NOMO-1 (cell line): Measurements from ENCODE around the gene IFI44.

Source experiments
- DNase-seq, 2 experiments: peaks; one replicate each; lab custom pipeline; 2025; ENCODE audit not compliant: unreplicated experiment in 2 of 2; lab: John Stamatoyannopoulos, UW

The IFI44 gene, protein sequence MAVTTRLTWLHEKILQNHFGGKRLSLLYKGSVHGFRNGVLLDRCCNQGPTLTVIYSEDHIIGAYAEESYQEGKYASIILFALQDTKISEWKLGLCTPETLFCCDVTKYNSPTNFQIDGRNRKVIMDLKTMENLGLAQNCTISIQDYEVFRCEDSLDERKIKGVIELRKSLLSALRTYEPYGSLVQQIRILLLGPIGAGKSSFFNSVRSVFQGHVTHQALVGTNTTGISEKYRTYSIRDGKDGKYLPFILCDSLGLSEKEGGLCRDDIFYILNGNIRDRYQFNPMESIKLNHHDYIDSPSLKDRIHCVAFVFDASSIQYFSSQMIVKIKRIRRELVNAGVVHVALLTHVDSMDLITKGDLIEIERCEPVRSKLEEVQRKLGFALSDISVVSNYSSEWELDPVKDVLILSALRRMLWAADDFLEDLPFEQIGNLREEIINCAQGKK

DNA sequence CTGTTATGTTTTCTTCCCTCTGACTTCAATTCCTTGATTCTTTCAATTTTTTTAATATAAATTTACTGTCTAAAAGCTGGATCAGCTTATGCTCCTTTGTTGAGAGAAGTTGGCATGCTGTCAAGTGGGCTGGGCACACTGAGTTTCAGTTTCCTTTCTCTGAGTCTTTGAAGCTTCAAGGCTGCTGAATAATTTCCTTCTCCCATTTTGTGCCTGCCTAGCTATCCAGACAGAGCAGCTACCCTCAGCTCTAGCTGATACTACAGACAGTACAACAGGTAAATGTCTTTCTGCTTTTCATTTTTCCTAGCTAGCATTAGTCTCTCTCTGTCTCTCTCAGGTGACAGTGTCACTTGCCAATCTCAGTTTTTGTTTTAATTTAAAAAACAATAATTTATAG is at the start of gene IFI44:
Gene IFI44 (plus strand): TSS at position 204 of the 400 bp plus-strand sequence. CDS start 365 bp downstream, outside the sequence.
- peak in 1 of 2 experiments; percentile 42 for DNase-seq

DNA sequence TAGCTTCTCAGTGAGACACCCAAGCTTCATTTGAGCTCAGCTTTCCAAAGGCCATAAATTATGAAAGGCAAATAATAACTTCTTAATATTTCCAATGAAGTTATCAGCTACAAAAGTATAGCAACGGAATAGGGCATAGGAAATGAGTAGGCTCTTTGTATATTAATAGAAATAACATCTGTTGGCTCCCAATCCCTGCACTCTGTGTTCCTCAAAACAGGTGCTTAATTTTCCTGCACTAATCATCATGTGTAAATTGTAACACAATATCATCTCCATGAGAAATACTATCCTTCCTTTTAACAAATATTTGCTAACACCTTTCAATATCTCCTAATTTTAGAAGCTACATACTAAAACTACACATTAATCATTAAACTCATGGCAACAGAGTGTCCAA is 48.6 kb upstream of the IFI44 start:
- DNase-seq: no peak

DNA sequence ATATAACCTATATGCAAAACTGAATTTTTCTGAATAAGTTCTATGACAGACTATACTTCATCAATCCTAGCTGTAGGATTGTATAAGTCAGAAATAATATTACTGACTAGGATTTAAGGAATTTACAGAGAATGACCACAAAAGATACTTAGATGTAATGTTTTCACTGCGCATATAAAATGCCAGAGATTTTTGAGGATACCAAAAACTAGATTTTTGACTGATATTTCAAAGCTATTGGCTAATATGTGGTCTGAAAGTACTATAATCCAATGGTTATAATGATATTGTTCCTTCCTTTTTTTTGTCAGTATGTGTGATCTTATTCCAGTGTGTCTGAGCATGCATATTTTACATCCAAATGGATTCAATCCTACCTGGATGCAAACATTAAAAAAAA is 46.4 kb upstream of the IFI44 start:
- no peak for DNase-seq

DNA sequence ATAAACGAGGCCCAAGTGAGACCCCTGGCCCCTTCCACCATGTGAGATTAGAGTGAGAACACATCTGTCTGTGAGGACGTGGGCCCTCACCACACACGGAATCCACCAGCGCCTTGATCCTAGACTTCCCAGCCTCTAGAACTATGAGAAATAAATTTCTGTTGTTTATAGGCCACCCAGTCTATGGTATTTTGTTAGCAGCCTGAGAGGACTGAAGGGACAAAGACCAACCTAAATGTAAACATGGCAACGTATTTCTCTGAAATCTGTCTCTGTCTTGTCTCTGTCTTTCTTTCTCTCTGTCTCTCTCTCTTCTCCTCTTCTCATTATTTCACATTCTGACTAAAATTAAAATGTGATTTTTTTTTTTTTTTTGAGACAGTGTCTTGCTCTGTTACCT is 45.0 kb upstream of the IFI44 start:
- no peak for DNase-seq

DNA sequence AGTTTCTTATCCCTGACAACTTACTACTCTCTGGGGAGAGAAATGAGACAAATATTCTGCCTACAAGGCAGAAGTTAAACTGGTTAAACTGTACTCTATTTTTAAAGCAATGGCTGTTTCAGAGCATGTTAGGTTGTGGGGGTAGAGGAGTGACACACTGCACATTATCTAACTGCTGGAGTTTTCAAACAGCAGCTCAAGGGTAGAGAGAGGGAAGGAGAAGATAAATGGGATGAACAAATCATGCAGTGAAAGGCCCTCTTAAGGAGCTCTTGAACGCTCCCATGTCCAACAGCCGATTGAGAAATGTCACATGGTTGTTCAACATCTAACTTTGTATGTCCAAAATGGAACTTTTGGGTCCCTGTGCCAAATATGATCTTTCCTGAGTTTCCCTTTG is 43.4 kb upstream of the IFI44 start:
- no peak for DNase-seq

DNA sequence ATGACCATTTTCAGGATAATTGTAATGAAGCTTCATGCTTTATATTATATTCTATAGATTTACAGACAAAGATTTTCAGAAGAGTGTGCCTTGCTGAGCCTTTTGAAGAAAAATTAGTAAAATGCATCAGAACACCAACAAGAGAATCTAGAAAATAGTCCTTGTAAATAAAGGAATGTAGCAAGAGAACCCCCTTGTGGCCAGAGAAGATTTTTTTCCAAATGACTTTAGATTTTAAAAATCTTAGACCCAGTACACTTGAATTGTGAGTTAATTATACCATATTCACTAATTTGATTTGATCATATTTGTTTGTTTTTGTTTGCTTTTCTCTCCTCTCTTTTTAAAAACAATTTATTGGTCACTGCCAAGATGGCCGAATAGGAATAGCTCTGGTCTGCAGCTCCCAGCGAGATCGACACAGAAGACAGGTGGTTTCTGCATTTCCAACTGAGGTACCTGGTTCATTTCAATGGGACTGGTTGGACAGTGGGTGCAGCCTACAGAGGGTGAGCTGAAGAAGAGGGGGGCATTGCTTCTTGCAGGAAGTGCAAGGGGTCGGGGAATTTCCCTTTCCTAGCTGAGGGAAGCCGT is 42.2 kb upstream of the IFI44 start:
- DNase-seq: peak in 1 of 2 experiments; percentile 12

DNA sequence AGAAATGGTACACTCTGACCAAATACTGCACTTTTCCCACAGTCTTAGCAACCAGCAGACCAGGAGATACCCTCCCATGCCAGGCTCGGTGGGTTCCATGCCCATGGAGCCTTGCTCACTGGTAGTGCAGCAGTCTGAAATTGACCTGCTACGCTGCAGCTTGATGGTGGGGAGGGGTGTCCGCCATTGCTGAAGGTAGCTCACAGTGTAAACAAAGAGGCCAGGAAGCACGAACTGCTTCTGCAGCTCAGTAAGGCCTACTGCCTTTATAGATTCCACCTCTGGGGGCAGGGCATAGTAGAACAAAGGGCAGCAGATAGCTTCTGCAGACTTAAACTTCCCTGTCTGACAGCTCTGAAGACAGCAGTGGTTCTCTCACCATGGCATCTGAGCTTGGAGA is 41.7 kb upstream of the IFI44 start:
- DNase-seq: no peak

DNA sequence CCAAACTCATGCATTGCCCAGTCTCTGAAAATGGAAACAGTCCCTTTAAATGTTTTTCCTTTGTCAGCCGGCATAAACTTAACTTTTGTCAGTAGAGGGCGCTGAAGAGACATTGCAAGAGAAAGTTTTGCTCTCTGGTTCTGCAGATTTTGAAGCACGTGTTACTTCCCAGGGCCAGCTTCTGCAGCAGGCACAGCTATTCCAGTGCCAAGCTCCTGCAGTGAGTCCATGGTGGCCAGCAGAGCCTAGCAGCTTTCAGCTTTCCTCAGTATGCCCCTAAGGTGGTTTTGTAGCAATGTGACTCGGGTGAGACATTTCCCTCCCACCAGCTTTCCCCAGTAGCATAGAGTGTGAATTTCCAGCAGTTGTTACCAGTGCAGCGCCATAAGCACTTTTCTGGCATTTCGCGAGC is 32.0 kb upstream of the IFI44 start:
- DNase-seq: peak; percentile 28 to 66

DNA sequence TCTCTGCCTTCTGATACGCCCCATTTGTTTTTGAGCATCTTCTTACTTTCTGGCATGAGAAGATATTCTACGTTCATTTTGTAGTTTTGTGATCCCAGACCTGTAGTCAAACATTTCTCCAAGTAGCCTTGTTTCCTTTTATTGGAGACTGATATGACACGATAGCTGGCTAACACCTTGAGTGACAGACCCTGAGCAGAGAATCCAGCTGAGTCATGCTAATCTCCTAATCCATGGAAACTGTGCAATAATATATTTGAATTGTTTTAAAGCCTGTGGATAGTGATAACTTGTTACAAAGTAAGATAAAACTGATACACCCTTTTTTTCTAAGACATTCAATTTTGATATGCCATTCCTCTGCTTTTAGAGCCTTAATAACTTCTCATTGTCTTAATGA is 30.6 kb upstream of the IFI44 start:
- DNase-seq: no peak

DNA sequence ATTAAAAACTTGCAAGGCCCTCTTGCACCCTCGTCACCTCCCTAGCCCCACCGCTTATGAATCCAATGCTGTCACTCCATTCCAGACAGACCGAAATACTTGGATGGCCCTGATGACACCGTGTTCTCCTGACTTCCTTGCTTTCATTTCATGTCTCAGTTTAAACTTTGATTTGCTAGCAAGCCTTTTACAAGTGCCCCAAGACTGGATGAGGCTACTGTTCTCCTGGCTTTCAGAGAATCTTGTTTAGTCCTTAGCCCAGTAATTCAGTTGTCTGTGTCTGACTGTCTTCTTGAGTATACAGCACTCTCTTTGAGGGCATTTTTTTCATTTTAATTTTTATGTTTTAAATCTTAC is 30.2 kb upstream of the IFI44 start:
- DNase-seq: no peak

DNA sequence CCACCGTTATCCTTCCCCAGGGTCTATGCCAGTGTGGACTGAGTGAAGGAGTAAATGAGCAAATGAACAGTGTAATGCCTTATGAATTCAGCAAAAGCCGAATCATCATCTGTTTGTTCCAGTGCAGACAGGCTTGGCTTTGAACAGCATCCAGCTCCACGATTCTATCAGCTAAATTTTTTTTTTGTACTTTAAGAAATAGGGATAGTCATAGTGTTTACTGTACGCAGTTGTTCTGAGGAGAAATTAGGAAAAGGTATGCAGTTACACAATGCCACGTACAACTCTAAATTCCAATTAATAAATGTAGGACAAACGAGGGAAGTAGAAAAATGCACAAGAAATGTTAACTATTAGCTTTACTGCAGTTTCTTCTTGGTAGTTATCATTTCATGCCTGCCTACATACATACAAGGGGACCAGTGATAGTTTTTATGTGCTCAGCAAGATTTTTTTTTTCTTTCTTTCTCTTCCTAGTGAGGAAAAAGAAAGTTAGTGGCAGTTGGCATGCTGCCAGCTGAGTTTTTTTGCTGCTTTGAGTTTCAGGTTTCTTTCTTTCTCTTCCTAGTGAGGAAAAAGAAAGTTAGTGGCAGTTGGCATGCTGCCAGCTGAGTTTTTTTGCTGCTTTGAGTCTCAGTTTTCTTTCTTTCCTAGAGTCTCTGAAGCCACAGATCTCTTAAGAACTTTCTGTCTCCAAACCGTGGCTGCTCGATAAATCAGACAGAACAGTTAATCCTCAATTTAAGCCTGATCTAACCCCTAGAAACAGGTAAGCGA is 29.6 kb upstream of the IFI44 start, which contains the start of gene IFI44L:
Gene IFI44L (plus strand): TSS at position 646 of the 777 bp plus-strand sequence. CDS start 7,468 bp downstream, outside the sequence.
- no peak for DNase-seq

DNA sequence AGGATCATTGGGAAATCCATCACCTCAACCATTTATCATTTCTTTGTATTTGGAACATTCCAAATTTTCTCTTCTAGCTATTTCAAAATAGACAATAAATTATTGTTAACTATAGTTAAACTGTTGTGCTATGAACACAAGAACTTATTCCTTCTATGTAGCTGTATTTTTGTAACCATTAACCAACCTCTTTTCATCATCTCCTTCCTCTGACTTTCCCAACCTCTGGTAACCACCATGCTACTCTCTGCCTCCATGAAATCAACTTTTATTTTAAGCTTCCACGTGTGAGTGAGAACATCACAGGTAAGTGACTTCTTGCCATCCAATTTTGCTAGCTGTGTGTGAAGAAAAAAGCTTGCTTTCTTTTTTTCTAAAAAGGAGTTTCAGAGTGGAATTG is 29.0 kb upstream of the IFI44 start:
- DNase-seq: no peak

DNA sequence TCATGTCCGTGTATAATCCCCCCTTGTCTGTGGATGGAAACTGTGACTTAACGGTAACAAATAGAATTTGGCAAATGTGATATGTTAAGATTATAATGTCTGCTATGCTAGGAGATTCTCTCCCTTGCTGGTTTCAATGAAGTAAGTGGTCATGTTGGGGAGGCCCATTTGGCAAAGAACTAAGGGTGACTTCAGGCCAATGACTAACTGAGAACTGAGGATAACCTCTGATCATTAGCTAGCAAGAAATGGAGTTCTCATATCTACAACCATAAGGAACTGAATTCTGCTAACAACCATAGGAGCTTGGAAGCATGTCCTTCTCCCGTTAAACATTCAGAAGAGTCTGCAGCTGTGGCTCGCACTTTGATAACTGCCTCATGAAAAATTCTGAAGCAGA is 27.1 kb upstream of the IFI44 start:
- DNase-seq: no peak

DNA sequence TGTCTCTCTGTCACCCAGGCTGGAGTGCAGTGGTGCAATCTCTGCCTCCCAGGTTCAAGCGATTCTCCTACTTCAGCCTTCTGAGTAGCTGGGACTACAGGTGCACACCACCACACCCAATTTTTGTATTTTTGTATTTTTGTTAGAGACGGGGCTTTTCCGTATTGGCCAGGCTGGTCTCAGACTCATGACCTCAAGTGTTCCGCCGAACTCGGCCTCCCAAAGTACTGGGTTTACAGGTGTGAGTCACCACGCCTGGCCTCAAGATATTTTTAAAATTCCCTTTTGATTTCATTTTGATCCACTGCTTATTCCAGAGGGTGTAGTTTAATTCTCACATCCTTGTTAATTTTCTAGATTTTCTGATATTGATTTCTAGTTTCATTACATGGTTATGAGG is 25.6 kb upstream of the IFI44 start:
- DNase-seq: no peak

DNA sequence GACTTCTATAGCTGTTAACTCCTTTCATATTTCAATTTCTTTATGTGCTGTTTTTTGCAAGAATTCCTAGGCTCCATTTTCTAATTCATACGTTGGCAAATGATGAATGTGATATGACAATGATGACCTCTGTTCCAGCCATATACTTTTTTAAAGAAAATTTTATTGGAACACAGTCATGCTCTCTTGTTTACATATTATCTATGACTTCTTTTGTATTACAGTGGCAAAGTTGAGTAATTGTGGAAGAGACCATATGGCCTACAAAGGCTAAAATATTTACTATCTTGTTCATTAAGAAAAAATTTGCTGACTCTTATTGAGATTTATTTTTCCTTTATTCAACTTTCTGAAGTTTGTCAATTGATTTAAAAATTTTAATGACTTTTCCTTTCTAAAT is 22.3 kb upstream of the IFI44 start:
- DNase-seq: no peak

DNA sequence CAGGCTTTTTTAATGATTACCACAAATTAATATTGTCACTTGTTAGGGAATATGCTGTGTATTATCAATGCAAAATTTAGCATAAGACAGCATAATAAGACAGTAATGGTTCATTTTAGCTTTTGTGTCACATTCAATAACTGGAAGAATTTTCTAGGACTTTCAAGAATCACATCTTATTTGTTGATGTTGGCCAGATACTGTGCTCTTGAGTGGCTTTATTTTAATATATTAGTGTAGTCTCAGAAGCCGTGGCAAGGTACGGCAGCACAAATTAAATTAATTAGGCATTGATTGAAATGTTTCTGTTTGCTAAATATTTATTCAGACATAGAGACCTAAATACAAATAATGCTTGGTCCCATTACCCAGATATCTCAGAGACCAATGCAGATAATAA is 19.0 kb upstream of the IFI44 start:
- DNase-seq: no peak

DNA sequence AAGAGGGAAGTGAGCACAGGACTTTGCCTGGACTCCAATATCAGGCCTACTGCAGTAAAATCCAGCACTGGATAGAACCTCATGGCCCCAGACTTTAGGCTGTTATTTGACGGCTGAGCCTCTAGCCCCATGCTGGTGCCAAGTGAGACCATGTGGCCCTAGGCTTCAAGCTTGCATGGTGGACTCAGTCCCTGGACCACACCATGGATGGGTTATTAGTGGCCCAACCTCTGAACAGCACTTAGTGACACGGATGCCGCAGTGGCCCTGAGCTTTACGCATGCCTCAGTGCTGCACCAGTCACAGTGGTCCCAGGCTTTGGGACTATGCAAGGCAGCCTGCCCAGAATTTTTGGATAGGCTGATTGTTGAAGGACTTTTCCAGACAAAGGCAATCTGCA is 16.4 kb upstream of the IFI44 start:
- DNase-seq: no peak

DNA sequence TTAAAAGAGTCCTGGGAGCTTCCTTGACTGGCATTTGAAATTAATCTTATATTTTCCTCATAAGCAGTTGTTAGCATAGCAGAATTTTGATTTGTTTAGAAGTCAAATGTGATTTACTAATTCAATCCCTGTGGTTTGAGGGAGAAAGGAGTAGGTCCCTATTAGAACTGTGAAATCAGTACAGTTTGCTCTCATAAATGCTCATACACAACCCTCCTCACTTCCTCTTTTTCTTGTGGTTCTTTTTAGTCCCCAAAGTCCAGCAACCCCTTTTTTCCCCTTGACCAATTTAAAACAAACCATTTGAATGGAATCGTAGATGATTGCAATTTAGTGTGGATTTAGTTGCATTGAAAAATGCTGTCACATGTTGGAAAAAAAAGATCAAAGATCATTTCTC is 9.2 kb upstream of the IFI44 start:
- DNase-seq: peak in 1 of 2 experiments; percentile 7

DNA sequence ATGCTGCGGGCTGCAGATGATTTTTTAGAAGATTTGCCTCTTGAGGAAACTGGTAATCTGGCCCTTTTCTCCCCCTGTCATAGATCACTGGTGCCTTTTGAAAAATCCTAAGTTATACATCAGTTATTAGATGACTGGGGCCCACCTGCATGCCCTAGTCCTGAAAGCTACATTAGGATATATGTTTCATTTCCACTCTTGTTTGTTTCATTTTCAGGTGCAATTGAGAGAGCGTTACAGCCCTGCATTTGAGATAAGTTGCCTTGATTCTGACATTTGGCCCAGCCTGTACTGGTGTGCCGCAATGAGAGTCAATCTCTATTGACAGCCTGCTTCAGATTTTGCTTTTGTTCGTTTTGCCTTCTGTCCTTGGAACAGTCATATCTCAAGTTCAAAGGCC is 8.1 kb upstream of the IFI44 start:
- DNase-seq: no peak

DNA sequence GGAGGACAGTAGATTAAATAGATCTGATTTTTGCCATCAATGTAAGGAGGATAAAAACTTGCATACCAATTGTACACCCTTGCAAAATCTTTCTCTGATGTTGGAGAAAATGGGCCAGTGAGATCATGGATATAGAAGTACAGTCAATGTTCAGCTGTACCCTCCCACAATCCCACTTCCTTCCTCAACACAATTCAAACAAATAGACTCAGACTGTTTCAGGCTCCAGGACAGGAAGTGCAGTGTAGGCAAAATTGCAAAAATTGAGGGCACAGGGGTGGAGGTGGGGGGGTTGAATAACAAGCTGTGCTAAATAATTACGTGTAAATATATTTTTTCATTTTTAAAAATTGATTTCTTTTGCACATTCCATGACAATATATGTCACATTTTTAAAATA is 3.9 kb upstream of the IFI44 start:
- DNase-seq: no peak

DNA sequence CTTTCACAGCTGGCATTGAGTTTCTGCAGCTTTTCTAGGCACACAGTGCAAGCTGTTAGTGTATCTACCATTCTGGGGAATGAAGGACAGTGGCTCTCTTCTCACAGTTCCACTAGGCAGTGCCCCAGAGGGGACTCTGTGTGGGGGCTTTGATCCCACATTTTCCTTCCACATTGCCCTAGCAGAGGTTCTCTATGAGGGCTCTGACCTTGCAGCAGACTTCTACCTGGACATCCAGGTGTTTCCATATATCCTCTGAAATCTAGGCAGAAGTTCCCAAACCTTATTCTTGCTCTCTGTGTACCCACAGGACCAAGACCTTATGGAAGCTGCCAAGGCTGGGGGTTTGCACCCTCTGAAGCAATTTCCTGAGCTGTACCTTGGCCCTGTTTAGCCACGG is 2.4 kb upstream of the IFI44 start:
- no peak for DNase-seq
